C4-2B (cell line): Measurements from ENCODE around the gene ZNF668.

Experiments used
- H3K27ac ChIP-seq: fragments of 450-650 bp; 2 replicates; pipeline ENCODE4 v1.5.1; 2017
- CTCF ChIP-seq: fragments of 450-650 bp; conservative IDR thresholded peaks from 2 replicates; pipeline ENCODE4 v1.5.1; 2017; ENCODE audit warnings: mild to moderate bottlenecking
- ZFX ChIP-seq: fragments of 450-650 bp; IDR thresholded peaks from 2 replicates; pipeline ENCODE4 v1.6.1; 2017

ZNF668 gene

DNA sequence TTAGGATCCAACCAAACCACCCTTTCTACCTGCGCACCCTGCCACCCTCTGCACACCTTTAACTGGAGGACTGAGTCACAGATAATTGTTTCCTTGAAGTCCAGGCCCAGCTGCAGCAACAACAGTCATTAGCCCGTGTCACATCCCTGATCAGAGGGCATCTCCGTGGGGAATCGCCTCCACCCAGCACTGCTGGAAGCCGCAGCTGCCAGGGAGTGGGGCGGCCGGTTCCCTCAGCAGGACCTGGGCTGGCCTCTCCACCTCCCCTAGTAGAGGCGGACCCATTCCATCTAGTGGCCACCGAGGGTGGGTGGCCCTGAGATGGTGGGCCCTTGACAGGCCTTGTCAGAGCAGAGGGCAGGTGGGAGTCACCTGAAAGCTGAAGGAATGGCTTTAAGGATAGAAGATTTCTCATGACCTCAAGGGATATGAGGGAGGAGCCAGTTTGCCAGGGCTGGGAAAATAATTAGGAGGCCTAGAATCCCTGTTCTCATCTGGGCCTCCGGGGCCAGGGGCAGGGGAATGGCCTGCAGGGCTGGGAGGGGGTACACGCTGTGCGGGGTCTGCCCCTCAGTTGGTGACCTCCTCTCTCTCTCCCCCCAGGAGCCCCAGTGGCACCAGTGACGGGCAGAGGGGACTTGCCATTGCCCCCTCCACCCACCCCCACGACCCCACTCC, 8.5 kb upstream of the ZNF668 start:
- TF ChIP-seq ZFX (no peak), CTCF (no peak)
- H3K27ac ChIP-seq: no peak overlapping the region

- no peak for TF ChIP-seq CTCF
- TF ChIP-seq ZFX: no peak
- H3K27ac ChIP-seq: no peak overlapping the region
These were observed 7.7 kb upstream of the ZNF668 start for GRCh38 chr16:31081428-31082351.

DNA sequence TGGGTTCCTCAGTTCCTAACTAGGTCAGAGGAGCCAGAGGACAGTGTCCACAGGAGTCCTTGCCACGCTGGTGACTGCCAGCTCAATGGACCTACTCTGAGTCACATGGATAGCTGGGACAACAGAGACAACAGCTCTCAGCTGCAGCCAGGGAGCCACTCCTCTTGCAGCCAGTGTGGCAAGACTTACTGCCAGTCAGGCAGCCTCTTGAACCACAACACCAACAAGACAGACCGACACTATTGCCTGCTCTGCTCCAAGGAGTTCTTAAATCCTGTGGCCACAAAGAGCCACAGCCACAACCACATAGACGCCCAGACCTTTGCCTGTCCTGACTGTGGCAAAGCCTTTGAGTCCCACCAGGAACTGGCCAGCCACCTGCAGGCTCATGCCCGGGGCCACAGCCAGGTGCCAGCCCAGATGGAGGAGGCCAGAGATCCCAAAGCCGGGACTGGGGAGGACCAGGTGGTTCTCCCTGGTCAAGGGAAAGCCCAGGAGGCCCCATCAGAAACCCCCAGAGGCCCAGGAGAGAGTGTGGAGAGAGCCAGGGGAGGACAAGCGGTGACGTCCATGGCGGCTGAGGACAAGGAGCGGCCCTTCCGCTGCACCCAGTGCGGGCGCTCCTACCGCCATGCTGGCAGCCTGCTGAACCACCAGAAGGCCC, 6.8 kb upstream of the ZNF668 start:
- no peak overlapping the region for H3K27ac ChIP-seq
- TF ChIP-seq CTCF (no peak), ZFX (no peak)

DNA sequence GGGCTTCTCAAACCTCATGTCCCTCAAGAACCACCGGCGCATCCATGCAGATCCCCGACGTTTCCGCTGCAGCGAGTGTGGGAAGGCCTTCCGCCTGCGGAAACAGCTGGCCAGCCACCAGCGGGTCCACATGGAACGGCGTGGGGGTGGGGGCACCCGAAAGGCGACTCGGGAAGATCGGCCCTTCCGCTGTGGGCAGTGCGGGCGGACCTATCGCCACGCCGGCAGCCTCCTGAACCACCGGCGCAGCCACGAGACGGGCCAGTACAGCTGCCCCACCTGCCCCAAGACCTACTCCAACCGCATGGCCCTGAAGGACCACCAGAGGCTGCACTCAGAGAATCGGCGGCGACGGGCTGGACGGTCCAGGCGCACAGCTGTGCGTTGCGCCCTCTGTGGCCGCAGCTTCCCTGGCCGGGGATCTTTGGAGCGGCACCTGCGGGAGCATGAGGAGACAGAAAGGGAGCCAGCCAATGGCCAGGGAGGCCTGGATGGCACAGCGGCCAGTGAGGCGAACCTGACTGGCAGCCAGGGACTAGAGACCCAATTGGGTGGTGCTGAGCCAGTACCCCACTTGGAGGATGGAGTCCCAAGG, 6.1 kb upstream of the ZNF668 start:
- H3K27ac ChIP-seq: no peak overlapping the region
- no peak for TF ChIP-seq CTCF
- no peak for TF ChIP-seq ZFX

DNA sequence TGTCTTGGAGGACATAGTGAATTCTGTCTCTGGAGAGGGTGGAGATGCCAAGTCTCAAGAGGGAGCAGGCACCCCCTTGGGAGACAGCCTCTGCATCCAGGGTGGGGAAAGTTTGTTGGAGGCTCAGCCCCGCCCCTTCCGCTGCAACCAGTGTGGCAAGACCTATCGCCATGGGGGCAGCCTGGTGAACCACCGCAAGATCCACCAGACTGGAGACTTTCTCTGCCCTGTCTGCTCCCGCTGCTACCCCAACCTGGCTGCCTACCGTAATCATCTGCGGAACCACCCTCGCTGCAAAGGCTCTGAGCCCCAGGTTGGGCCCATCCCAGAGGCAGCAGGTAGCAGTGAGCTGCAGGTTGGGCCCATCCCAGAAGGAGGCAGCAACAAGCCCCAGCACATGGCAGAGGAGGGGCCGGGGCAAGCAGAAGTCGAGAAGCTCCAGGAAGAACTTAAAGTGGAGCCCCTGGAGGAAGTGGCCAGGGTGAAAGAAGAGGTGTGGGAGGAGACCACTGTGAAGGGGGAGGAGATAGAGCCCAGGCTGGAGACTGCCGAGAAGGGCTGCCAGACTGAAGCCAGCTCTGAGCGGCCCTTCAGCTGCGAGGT, 5.4 kb upstream of the ZNF668 start:
- TF ChIP-seq ZFX: no peak

GRCh38 chr16:31078597-31079341, 4.7 kb upstream of the ZNF668 start:
- H3K27ac ChIP-seq: no peak overlapping the region
- TF ChIP-seq CTCF (no peak), ZFX (no peak)

More for the DNA sequence above, 5.4 kb upstream of the ZNF668 start:
- no peak overlapping the region for H3K27ac ChIP-seq
